Left lung (tissue), 14 donors: ENCODE data around the gene ATXN7L3. TPM values are rescaled to one million over a fixed set of nuclear protein-coding genes. Genes with fewer than 3 reads are reported as not detected.
"Not testable (repeated sequence)": the region's sequence is repeated elsewhere in the genome, so short reads cannot be mapped to it uniquely, and the experiment has no call there.

ENCODE experiments used
- ATAC-seq: fragments of 200-7000 bp; cut with Tn5 transposase; one replicate; pipeline ENCODE4 v1.9.1; 2020; ENCODE audit warnings: moderate library complexity
- DNase-seq, 4 donors: peaks; one replicate each; pipeline ENCODE4 v3.0.0-alpha.2; 2013 to 2020
- H3K27ac ChIP-seq, 2 donors: fragments of 200-600 bp; sonication (generic) in 1 of 2; one replicate each; pipeline versions ENCODE4 v1.5.0 to v1.8.0; 2020 to 2021
- H3K27me3 ChIP-seq, 2 donors: fragments of 200-600 bp; sonication (generic) in 1 of 2; one replicate each; pipeline versions ENCODE4 v1.5.0 to v1.8.0; 2020 to 2021
- H3K36me3 ChIP-seq, 2 donors: fragments of 200-600 bp; sonication (generic) in 1 of 2; one replicate each; pipeline versions ENCODE4 v1.5.0 to v1.8.0; 2020 to 2021
- H3K4me1 ChIP-seq, 2 donors: fragments of 200-600 bp; one replicate each; pipeline ENCODE4 v1.8.0; 2021
- H3K4me3 ChIP-seq, 2 donors: fragments of 200-600 bp; sonication (generic) in 1 of 2; one replicate each; pipeline versions ENCODE4 v1.5.0 to v1.8.0; 2020 to 2021; ENCODE audit warnings: mild to moderate bottlenecking in 1 of 2
- H3K9me3 ChIP-seq, 2 donors: fragments of 200-600 bp; sonication (generic) in 1 of 2; one replicate each; pipeline versions ENCODE4 v1.5.0 to v1.8.0; 2020 to 2021
- CTCF ChIP-seq, 2 donors: fragments of 200-600 bp; sonication (generic) in 1 of 2; IDR thresholded peaks; one replicate each; pipeline versions ENCODE4 v1.5.0 to v1.8.0; 2021; ENCODE audit warnings: antibody characterized with exemption in 2 of 2
- intact Hi-C, 2 donors: fragments of 100-400 bp; cut with DNase I; formaldehyde crosslinking; loops; one replicate each; pipeline versions ENCODE4 v1.11.2 to v1.14.2; 2022
- long read RNA-seq, 12 donors: library from polyadenylated mRNA in 2 of 12; unstranded in 2 of 12; transcript quantifications; one replicate each; pipeline ENCODE4 v2.0.0 and lab custom pipeline, GENCODE V29; 2019 to 2026
- polyA plus RNA-seq, 6 donors: library from polyadenylated mRNA; unstranded; fragments of 120-200 nt; gene quantifications; one replicate each; pipeline ENCODE4 v1.2.1, GENCODE V29; 2013; ENCODE audit not compliant: insufficient read length in 6 of 6
- total RNA-seq, 2 donors: library from RNA; stranded (reverse); fragmentation: NEBNext Ultra II Directional; extraction: Animal tissue kit (Norgen Biotek cat#: 25700); gene quantifications; one replicate each; pipeline ENCODE4 v1.2.1, GENCODE V29; 2021
- donor health status: DM: no; HTN: yes; CAD: no.
- donor health status: DM: no; HTN: no; CAD: no.

ATXN7L3 gene
- total RNA-seq = 10 to 100 TPM; 51.3 to 81.8 TPM
- polyA plus RNA-seq = 10 to 100 TPM; 51.9 to 75.4 (median 62.5) TPM
- long read RNA-seq, donor 1, partial matches to known transcripts = 0 of 1 reads
- long read RNA-seq, donor 1, other reads (novel, unspliced or antisense) = 0 of 1 reads
- long read RNA-seq, donor 2, partial matches to known transcripts = 6 of 11 reads
- long read RNA-seq, donor 2, other reads (novel, unspliced or antisense) = 0 of 11 reads
- long read RNA-seq, donor 3, partial matches to known transcripts = 0 of 4 reads
- long read RNA-seq, donor 3, other reads (novel, unspliced or antisense) = 0 of 4 reads
- long read RNA-seq, donor 4, partial matches to known transcripts = 0 of 2 reads
- long read RNA-seq, donor 4, other reads (novel, unspliced or antisense) = 2 of 2 reads
- long read RNA-seq, donor 5, partial matches to known transcripts = 0 of 5 reads
- long read RNA-seq, donor 5, other reads (novel, unspliced or antisense) = 0 of 5 reads
- long read RNA-seq, donor 6, partial matches to known transcripts = 0 of 1 reads
- long read RNA-seq, donor 6, other reads (novel, unspliced or antisense) = 0 of 1 reads
- long read RNA-seq, donor 7, partial matches to known transcripts = 0 of 2 reads
- long read RNA-seq, donor 7, other reads (novel, unspliced or antisense) = 0 of 2 reads
- long read RNA-seq, donor 8, partial matches to known transcripts = 0 of 4 reads
- long read RNA-seq, donor 8, other reads (novel, unspliced or antisense) = 0 of 4 reads
- long read RNA-seq, donor 9 = 0 reads
- long read RNA-seq, donor 10, partial matches to known transcripts = 0 of 7 reads
- long read RNA-seq, donor 10, other reads (novel, unspliced or antisense) = 7 of 7 reads
- long read RNA-seq, donor 11 = 0 reads
- long read RNA-seq, donor 12, partial matches to known transcripts = 0 of 6 reads
- long read RNA-seq, donor 12, other reads (novel, unspliced or antisense) = 0 of 6 reads

- Histone ChIP-seq H3K4me3 (peak within 1 kb of the TSS; percentile 88 to 96), H3K4me1 (peaks cover 9 to 53% of the 10 kb centered on the region in 2 donors), H3K36me3 (peaks cover 0 to 29% of the 10 kb centered on the region in 2 donors), H3K27me3 (no peaks in the 10 kb centered on the region), H3K9me3 (no peaks in the 10 kb centered on the region), H3K27ac (peak within 1 kb of the TSS; percentile 97 to 99)
- TF ChIP-seq CTCF (IDR thresholded peaks at IDR 0.05) = no peak
- DNase-seq (peak; percentile 97 to 99 (median 98)), ATAC-seq (peak; percentile 93)
- intact Hi-C loops = no loop called here
Observed at GRCh38 chr17:44199553-44200477, at the start of gene ATXN7L3. TSS of gene ATXN7L3 (minus strand) at chr17:44199884. CDS start at chr17:44198070, 1,814 bp downstream.

- intact Hi-C loops = no loop called here
- Histone ChIP-seq H3K4me3 (no peak overlapping the region), H3K9me3 (no peaks in the 10 kb centered on the region), H3K27ac (no peak overlapping the region), H3K36me3 (no peaks in the 10 kb centered on the region), H3K4me1 (peaks cover 3 to 23% of the 10 kb centered on the region in 2 donors), H3K27me3 (no peaks in the 10 kb centered on the region)
- ATAC-seq = no peak
- TF ChIP-seq CTCF (IDR thresholded peaks at IDR 0.05) = no peak
- DNase-seq = no peak
Observed at GRCh38 chr17:44247876-44248736, 48.4 kb upstream of the ATXN7L3 start.

- intact Hi-C loops = no loop called here
- Histone ChIP-seq H3K4me1 (peaks cover 3 to 23% of the 10 kb centered on the region in 2 donors), H3K9me3 (no peaks in the 10 kb centered on the region), H3K27me3 (no peaks in the 10 kb centered on the region), H3K36me3 (no peaks in the 10 kb centered on the region), H3K27ac (no peak overlapping the region), H3K4me3 (no peak overlapping the region)
- DNase-seq (no peak), ATAC-seq (no peak)
- TF ChIP-seq CTCF (IDR thresholded peaks at IDR 0.05) = no peak
Observed at GRCh38 chr17:44247440-44247841, 47.8 kb upstream of the ATXN7L3 start.

- no peaks in the 10 kb centered on the region for H3K9me3 ChIP-seq
- no peak for ATAC-seq
- TF ChIP-seq CTCF (IDR thresholded peaks at IDR 0.05) = no peak
Observed at GRCh38 chr17:44241106-44241624, 41.5 kb upstream of the ATXN7L3 start.

GRCh38 chr17:44237886-44238285 is 38.2 kb upstream of the ATXN7L3 start:
- H3K27ac ChIP-seq, H3K36me3 ChIP-seq, DNase-seq, H3K4me1 ChIP-seq, H3K4me3 ChIP-seq, H3K9me3 ChIP-seq, ATAC-seq, intact Hi-C loops, H3K27me3 ChIP-seq: not testable (repeated sequence)

More at GRCh38 chr17:44241106-44241624, 41.5 kb upstream of the ATXN7L3 start:
- Histone ChIP-seq H3K27ac (no peak overlapping the region), H3K27me3 (no peaks in the 10 kb centered on the region), H3K36me3 (no peaks in the 10 kb centered on the region), H3K4me1 (peaks cover 0 to 10% of the 10 kb centered on the region in 2 donors), H3K4me3 (no peak overlapping the region)
- intact Hi-C loops = no loop called here
- DNase-seq = no peak
